ENCODE measurements around the gene PER3. TPM values are rescaled to one million over a fixed set of nuclear protein-coding genes. Genes with fewer than 3 reads are reported as not detected.

PER3 gene
- total and polyA plus RNA-seq, 4 donors: 3.3 to 21.0 (median 6.2) TPM

- Histone ChIP-seq H3K36me3 (ENCODE audit: control insufficient read depth in 4 of 4, insufficient read depth in 3 of 4, low read depth in 1 of 4, low read length in 3 of 4) (no peaks in the 10 kb centered on the region), H3K27me3 (ENCODE audit: control insufficient read depth in 4 of 4, insufficient read depth in 4 of 4, low read length in 3 of 4) (peaks cover 0 to 5% (median 2%) of the 10 kb centered on the region in 4 donors), H3K9me3 (ENCODE audit: control insufficient read depth in 4 of 4, low read length in 3 of 4) (no peaks in the 10 kb centered on the region), H3K27ac (ENCODE audit: low read depth in 1 of 2, low read length in 2 of 2) (no peak overlapping the region), H3K4me3 (ENCODE audit: low read depth in 1 of 3, low read length in 3 of 3) (no peak overlapping the region), H3K9ac (ENCODE audit: low read depth in 1 of 2, low read length in 2 of 2) (no peak overlapping the region), H3K4me1 (ENCODE audit: control insufficient read depth in 4 of 4, insufficient read depth in 4 of 4, low read length in 3 of 4) (peaks cover 0 to 1% (median 0%) of the 10 kb centered on the region in 4 donors)
- TF ChIP-seq REST (IDR thresholded peaks at IDR 0.05): no peak
- TF ChIP-seq GABPA (IDR thresholded peaks at IDR 0.05 in 1 of 2, conservative IDR thresholded peaks at IDR 0.05 in 1 of 2): no peak
- TF ChIP-seq MAX (IDR thresholded peaks at IDR 0.05): no peak
- no peak for TF ChIP-seq SP1 (IDR thresholded peaks at IDR 0.05)
- no peak for TF ChIP-seq JUND (IDR thresholded peaks at IDR 0.05)
- no peak for TF ChIP-seq FOXA2 (IDR thresholded peaks at IDR 0.05)
- no peak for TF ChIP-seq TAF1 (conservative IDR thresholded peaks at IDR 0.05)
- TF ChIP-seq EGR1 (IDR thresholded peaks at IDR 0.05; ENCODE audit: low read depth in 2 of 2): no peak
- no peak for TF ChIP-seq ZBTB33 (IDR thresholded peaks at IDR 0.05)
- TF ChIP-seq YY1 (IDR thresholded peaks at IDR 0.05): no peak
- TF ChIP-seq RAD21 (IDR thresholded peaks at IDR 0.05): no peak
- no peak for DNase-seq (ENCODE audit: low spot score)
- WGBS: 79% methylated on average over 9 of the region's 9 CpGs
Measured at GRCh38 chr1:7888248-7889081, 104.4 kb downstream of the PER3 start.

- H3K4me3 ChIP-seq (ENCODE audit: low read depth in 1 of 3, low read length in 3 of 3): no peak overlapping the region
- H3K36me3 ChIP-seq (ENCODE audit: control insufficient read depth in 4 of 4, insufficient read depth in 3 of 4, low read depth in 1 of 4, low read length in 3 of 4): no peaks in the 10 kb centered on the region
- TF ChIP-seq FOXA1 (IDR thresholded peaks at IDR 0.05): no peak
- TF ChIP-seq TAF1 (conservative IDR thresholded peaks at IDR 0.05): no peak
- no peak for TF ChIP-seq ATF3 (IDR thresholded peaks at IDR 0.05)
- TF ChIP-seq CTCF (IDR thresholded peaks at IDR 0.05; ENCODE audit: low read depth, low read length, missing input control): no peak
- no peak for TF ChIP-seq EGR1 (IDR thresholded peaks at IDR 0.05; ENCODE audit: low read depth in 2 of 2)
- TF ChIP-seq HNF4A (conservative IDR thresholded peaks at IDR 0.05): no peak
- TF ChIP-seq RAD21 (IDR thresholded peaks at IDR 0.05): no peak
- no peak for TF ChIP-seq NR2F2 (IDR thresholded peaks at IDR 0.05)
- no peak for TF ChIP-seq GABPA (IDR thresholded peaks at IDR 0.05 in 1 of 2, conservative IDR thresholded peaks at IDR 0.05 in 1 of 2)
- no peak for TF ChIP-seq HNF4G (IDR thresholded peaks at IDR 0.05)
- no peak for TF ChIP-seq REST (IDR thresholded peaks at IDR 0.05)
- no peak for DNase-seq (ENCODE audit: low spot score)
- H3K27me3 ChIP-seq (ENCODE audit: control insufficient read depth in 4 of 4, insufficient read depth in 4 of 4, low read length in 3 of 4): peaks cover 0 to 5% (median 2%) of the 10 kb centered on the region in 4 donors
- WGBS: 98% methylated on average over 2 of the region's 2 CpGs
- H3K9ac ChIP-seq (ENCODE audit: low read depth in 1 of 2, low read length in 2 of 2): no peak overlapping the region
- H3K4me1 ChIP-seq (ENCODE audit: control insufficient read depth in 4 of 4, insufficient read depth in 4 of 4, low read length in 3 of 4): peaks cover 0 to 1% (median 0%) of the 10 kb centered on the region in 4 donors
- H3K27ac ChIP-seq (ENCODE audit: low read depth in 1 of 2, low read length in 2 of 2): no peak overlapping the region
- no peaks in the 10 kb centered on the region for H3K9me3 ChIP-seq (ENCODE audit: control insufficient read depth in 4 of 4, low read length in 3 of 4)
Measured at GRCh38 chr1:7890853-7891252, 106.8 kb downstream of the PER3 start.
